MM.1S (cell line): ENCODE results near the gene SLC22A15.

ENCODE experiments used
- CTCF ChIP-seq: fragments of 300-600 bp; sonication (generic); IDR thresholded peaks from 2 replicates; pipeline ENCODE4 v1.5.1; 2016; ENCODE audit warnings: antibody characterized with exemption, low read length, mixed read lengths
- EZH2 ChIP-seq: fragments of 300-600 bp; sonication (generic); optimal IDR thresholded peaks from 2 replicates; pipeline ENCODE3; 2017; ENCODE audit warnings: low read depth, mild to moderate bottlenecking, antibody characterized with exemption, low read length, mixed read lengths

GRCh38 chr1:115949156-115949555, 27.2 kb upstream of the SLC22A15 start:
- TF ChIP-seq CTCF: no peak
- TF ChIP-seq EZH2: no peak
